Renal pelvis (tissue), 12 donors: Measurements from ENCODE around the gene PGC. TPM values are rescaled to one million over a fixed set of nuclear protein-coding genes. Genes with fewer than 3 reads are reported as not detected.

ENCODE experiments used
- DNase-seq: peaks from one replicate; pipeline ENCODE4 v3.0.0-alpha.2; 2013
- long read RNA-seq, 16 experiments: transcript quantifications; one replicate each; lab custom pipeline, GENCODE V29; 2026
- polyA plus RNA-seq, 3 donors: library from polyadenylated mRNA; unstranded; fragments of 120-200 nt; gene quantifications; one replicate each; pipeline ENCODE4 v1.2.1, GENCODE V29; 2013; ENCODE audit not compliant: insufficient read length in 3 of 3

PGC gene
- under 1 TPM in 1 of 3 donors, not detected in 2; 0.16 TPM for polyA plus RNA-seq
- long read RNA-seq, donor 1, partial matches to known transcripts = 554 of 589 reads
- long read RNA-seq, donor 1, other reads (novel, unspliced or antisense) = 35 of 589 reads
- long read RNA-seq, donor 2 = 0 reads
- long read RNA-seq, donor 3 = 0 reads
- long read RNA-seq, donor 4 = 0 reads
- long read RNA-seq, donor 5 = 0 reads
- long read RNA-seq, donor 6 = 0 reads
- long read RNA-seq, donor 7 = 0 reads
- long read RNA-seq, donor 8 = 0 reads
- long read RNA-seq, donor 9 = 0 reads
- long read RNA-seq, donor 10 = 0 reads
- long read RNA-seq, donor 11 = 0 reads
- long read RNA-seq, donor 12 = 0 reads
- long read RNA-seq, donor 13 = 0 reads
- long read RNA-seq, donor 14 = 0 reads
- long read RNA-seq, donor 15, transcript PGC-202 (9 exons, 1,371 nt) = major isoform, 10 of 15 reads
- long read RNA-seq, donor 15, partial matches to known transcripts = 5 of 15 reads
- long read RNA-seq, donor 15, other reads (novel, unspliced or antisense) = 0 of 15 reads
- long read RNA-seq, donor 16 = 0 reads

GRCh38 chr6:41747256-41748101 lies at the start of gene PGC:
TSS of gene PGC (minus strand) at chr6:41747397. CDS start at chr6:41747334, 63 bp downstream.
- no peak for DNase-seq

GRCh38 chr6:41796474-41796873 lies 49.3 kb upstream of the PGC start:
- DNase-seq = no peak

DNA sequence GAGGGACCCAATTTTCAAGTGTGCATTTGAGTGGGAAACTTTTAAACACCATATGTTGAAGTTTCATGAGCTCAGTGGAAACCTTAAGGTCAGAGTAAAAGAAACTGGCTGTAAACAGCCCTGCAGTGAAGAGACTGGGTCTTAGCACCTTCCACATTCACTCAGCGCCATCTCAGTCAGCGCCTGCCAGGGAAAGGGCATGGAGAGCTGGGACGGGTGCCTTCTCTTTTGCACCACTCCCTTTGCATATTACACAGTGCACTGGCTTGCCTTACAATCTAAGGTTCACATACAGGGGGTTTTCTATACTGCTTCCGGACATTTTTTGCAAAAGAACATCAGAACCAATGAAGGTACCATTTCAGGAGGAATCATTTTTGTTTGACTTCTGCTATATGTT lies 44.8 kb upstream of the PGC start:
- no peak for DNase-seq

GRCh38 chr6:41791305-41791704 lies 44.1 kb upstream of the PGC start:
- no peak for DNase-seq

GRCh38 chr6:41790045-41790444 lies 42.8 kb upstream of the PGC start:
- DNase-seq = no peak

GRCh38 chr6:41789390-41789724 lies 42.2 kb upstream of the PGC start:
- no peak for DNase-seq

- peak; percentile 96 for DNase-seq
Measured at GRCh38 chr6:41787219-41787917, 40.2 kb upstream of the PGC start, which contains the start of gene TOMM6. TSS of gene TOMM6 (plus strand) at chr6:41787694. CDS start at chr6:41787698, 4 bp downstream.

DNA sequence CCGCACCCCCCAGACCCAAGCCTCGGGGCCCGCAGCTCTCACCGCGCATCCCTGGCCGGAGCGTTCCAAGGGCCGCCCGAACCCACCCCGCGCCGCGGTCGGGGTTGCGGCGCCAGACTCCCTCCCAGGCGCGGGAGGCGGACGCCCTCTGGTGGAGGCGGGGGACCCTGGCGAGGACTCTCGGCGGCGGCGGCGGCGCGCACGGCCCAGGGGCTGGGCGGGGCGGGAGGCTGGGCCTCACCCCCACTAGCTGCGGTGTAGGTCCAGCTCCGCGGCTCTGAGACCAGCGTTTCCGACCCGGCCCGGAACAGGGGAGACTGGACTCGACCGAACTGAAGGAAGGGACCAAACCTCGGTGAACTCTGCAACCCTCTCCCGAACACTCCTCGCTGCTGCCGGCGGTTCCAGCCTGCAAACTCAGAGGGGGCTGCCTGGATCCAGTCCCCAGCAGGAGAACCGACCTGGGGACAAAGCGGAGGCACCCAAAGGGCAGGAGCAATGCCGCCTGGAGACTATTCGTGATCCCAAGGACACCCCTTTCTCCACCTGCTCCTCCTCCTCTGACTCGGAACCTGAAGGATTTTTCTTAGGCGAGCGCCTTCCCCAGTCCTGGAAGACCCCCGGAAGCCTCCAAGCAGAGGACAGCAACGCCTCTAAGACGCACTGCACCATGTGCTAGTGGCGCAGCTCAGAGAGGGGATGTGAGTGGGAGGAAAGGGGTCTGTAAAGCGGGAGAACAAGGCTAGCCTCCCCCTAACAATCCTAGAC lies 39.4 kb upstream of the PGC start:
- peak; percentile 88 for DNase-seq

- DNase-seq = peak; percentile 21
Measured at GRCh38 chr6:41785689-41786450, 38.7 kb upstream of the PGC start.

DNA sequence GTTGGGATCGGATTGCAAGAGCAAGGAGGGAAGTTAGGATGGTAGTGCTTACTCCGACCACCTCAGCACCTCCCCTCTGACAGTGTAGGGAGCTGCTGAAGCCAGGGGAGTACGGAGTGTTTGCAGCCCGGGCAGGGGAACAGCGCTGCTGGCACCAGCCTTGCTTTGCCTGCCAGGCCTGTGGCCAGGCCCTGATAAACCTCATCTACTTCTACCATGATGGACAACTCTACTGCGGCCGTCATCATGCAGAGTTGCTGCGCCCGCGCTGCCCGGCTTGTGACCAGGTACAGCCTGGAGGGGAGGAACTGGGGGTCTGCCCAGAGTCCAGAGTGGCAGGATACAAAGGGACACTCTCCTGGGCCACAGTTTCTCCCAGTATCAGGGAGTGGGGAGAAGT lies 38.1 kb upstream of the PGC start:
- no peak for DNase-seq

- no peak for DNase-seq
Measured at GRCh38 chr6:41784581-41785171, 37.5 kb upstream of the PGC start.

DNA sequence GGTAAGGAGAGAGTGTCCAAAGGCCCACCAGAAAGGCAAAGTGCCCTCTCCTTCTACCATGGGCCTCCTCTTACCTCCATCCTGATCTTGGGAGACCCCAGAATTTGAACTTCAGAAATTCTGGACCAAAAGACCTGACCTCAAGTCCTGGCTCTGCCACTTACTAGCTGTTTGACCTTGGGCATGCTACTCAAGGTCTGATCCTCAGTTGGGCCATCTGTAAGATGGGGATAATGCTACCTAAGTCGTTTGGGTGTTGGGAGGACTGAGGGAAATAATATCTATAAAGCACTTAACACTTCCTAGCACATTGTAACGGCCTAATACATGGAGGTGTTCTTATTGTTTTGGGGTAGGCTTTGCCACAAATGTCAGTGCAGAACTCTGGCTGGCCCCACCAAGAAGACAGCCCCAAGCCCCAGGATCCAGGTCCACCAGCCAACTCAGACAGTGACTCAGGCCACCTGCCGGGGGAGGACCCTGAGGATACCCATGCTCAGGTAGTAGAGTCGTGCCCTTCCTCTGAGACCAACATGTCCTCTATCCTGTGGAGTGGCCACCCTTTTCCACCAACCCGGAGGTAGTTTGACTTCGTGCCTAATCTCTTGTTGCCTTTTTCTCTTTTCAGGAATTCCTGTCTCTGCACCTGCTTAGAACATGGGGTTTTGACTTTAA lies 36.0 kb upstream of the PGC start:
- DNase-seq = no peak

DNA sequence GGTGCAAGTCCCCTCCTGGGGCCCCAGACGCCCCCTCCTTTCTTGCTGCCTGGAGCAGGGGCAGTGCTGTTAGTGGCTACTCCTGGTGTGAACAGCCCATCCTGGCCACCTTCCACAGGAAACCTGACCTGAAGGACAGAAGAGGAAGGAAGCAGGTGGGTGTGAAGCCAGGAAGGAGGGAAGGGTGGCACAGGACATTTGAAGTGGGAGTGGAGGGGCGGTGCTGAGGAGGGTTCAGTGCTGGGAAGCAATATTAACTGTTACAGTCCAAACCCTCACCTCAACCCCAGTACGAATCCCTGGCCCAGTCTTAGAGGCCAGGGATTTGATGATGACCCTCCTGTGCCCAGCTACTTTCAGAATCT lies 34.2 kb upstream of the PGC start:
- no peak for DNase-seq

DNA sequence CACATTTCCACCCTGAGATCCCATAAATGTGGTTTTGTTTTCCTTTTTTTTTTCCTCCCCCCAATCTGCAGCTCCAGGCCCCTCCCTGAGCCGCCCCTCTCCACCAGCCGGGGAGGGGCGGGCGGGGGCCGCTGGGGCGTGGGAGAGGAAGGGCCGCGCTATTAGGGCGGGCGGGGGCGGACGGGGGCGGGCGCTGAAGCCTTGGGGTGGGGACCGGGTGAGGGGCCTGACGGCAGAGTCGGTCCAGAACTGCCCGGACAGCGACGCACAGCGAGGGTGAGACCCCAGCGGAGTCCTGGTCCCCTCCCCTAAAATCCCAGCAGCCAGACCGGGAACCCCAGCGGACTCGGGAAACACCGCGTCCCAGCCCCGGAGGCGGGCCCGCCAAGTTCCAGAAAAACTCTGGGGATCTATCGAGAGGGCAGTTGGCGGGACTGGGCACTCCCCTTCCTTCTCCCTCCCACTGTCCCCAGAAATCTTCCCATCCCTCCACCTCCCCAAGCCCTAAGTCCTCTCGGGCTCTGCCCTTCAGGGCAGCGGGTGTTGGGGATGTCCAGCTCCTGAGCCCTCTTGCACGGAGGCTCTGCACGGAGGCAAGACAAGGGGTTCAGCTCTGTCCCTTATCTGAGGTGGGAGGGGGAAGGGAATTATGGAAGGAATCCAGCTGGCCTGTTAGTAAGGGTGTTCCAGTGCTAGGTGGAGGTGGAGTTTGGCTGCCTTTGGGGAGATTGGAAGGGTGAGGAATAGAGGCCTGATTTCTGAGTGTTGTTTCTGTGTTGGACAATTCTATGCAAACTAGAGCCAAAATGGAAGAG lies 33.6 kb upstream of the PGC start, which contains the start of gene PRICKLE4:
PRICKLE4 (plus strand) TSS at position 232 of the 815 bp plus-strand sequence. CDS start 2,692 bp downstream, outside the sequence.
- DNase-seq = peak; percentile 26

- peak; percentile 94 for DNase-seq
Measured at GRCh38 chr6:41779788-41780550, 32.8 kb upstream of the PGC start, which contains the start of gene FRS3. TSS of gene FRS3 (minus strand) at chr6:41779900. CDS start at chr6:41776987, 2,913 bp downstream.

DNA sequence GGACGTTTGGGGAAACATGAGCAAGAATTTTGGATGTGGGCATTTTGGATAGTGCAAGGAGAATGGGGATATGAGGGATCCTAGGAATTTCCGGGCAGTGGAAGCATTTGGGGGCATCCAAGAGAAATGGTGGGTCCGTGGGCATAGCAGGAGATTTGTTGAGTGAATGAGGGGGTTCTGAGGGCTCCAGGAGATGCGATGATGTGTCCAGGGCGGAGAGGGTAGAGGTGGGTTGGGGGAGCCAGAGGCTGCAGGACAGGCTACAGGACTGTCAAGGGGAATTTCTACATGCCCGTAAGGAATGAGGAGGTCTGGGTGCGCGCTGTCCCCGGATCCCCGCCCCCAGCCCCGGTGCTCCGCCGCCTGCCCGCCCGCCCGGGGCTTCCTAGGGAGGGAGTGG lies 32.1 kb upstream of the PGC start:
- DNase-seq = no peak

DNA sequence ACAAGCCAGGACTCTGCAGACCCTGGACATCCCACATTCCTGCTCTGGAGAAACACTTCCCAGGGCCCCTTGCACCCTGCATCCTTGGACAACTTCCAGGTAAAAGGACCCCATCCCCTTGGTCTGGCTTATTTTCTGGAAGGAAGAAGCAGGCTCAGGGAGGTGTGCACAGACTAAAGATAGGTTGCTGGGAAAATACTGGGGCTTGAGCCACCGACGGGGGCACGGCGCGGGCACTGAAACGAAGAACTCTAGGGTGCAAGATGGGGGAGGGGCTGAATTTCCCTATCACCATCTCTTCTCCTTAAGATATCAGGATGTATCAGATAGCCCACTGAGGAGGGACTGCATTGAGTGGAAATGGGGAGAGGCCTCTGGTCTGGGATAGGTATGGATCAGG lies 31.7 kb upstream of the PGC start:
- no peak for DNase-seq
